ENCODE data around the gene SLC2A8. TPM values are rescaled to one million over a fixed set of nuclear protein-coding genes. Genes with fewer than 3 reads are reported as not detected.

The SLC2A8 gene
- total RNA-seq, 1 experiment from 2014 or later, result 16.8 TPM

GRCh38 chr9:127450243-127450760 lies 53.3 kb downstream of the SLC2A8 start:
- POLR2A ChIA-PET, result interaction anchor here (0.9 to 2.4 kb wide), 2 partner anchors 16 to 226 kb away, joined by 3 to 4 read pairs; no protein-coding TSS in a partner anchor
- no peak for ATAC-seq
- CTCF ChIA-PET, result no interaction called here

More at GRCh38 chr9:127450243-127450760, 53.3 kb downstream of the SLC2A8 start:
- Histone ChIP-seq H3K9ac (ENCODE audit: low read length) (peak overlapping the region; percentile 99), H3K9me3 (ENCODE audit: control insufficient read depth in 1 of 2, insufficient read depth in 1 of 2, low read depth in 1 of 2, low read length in 2 of 2) (no peaks in the 10 kb centered on the region), H3K9me2 (ENCODE audit: insufficient read depth) (no peaks in the 10 kb centered on the region), H3K4me3 (replicated peaks in 1 of 2; ENCODE audit: low read depth in 1 of 2, low read length in 2 of 2) (peak overlapping the region; percentile 87 to 98), H3K79me2 (ENCODE audit: insufficient read depth, low read length) (peaks cover 41% of the 10 kb centered on the region), H3K36me3 (ENCODE audit: control insufficient read depth in 1 of 2, insufficient read depth in 2 of 2, low read length in 2 of 2) (peaks cover 28 to 52% of the 10 kb centered on the region in 2 experiments), H2AFZ (ENCODE audit: low read depth, low read length, poor library complexity, severe bottlenecking) (no peak overlapping the region), H3K4me2 (ENCODE audit: low read length) (peak overlapping the region; percentile 90), H4K20me1 (ENCODE audit: insufficient read depth) (peaks cover 36% of the 10 kb centered on the region), H3K4me1 (ENCODE audit: control insufficient read depth in 1 of 2, insufficient read depth in 2 of 2, low read length in 2 of 2) (peaks cover 11 to 55% of the 10 kb centered on the region in 2 experiments), H3K27me3 (ENCODE audit: insufficient read depth, low read length) (no peaks in the 10 kb centered on the region), H3K27ac (ENCODE audit: low read depth, low read length) (peak overlapping the region; percentile 97)
- DNase-seq (ENCODE audit: low read depth, low spot score), result no peak
- RAD21 ChIA-PET (ENCODE audit: low non-redundant PET in 1 of 2, low total read pairs in 2 of 2, uncharacterized antibody in 2 of 2, unreplicated experiment in 2 of 2), result no interaction called here
- intact Hi-C loops (cut with micrococcal nuclease), result loop anchor here (5.0 kb wide), 1 partner anchor 137 kb away; no protein-coding TSS in a partner anchor
- TF ChIP-seq RAD21 (IDR thresholded peaks at IDR 0.05; ENCODE audit: low read depth) (no peak), YY1 (IDR thresholded peaks at IDR 0.05; ENCODE audit: extremely low read depth, insufficient replicate concordance, low read depth, low read length) (no peak), JUND (IDR thresholded peaks at IDR 0.05) (no peak), POLR2AphosphoS5 (IDR thresholded peaks at IDR 0.05; ENCODE audit: low read depth, low read length) (peak; percentile 36; the same call in 1 of the 2 replicates), ELF1 (IDR thresholded peaks at IDR 0.05; ENCODE audit: borderline replicate concordance, low read depth) (no peak), CTCF (IDR thresholded peaks at IDR 0.05 in 2 of 3, conservative IDR thresholded peaks at IDR 0.05 in 1 of 3; ENCODE audit: borderline replicate concordance in 1 of 3, insufficient read depth in 1 of 3, low read depth in 2 of 3, low read length in 2 of 3) (no peak)
- BruUV-seq (replicated peaks), result no TSS peak
